HG03460 (cell line): ENCODE results near the gene CALML4.
"Not testable (repeated sequence)": the region's sequence is repeated elsewhere in the genome, so short reads cannot be mapped to it uniquely, and the experiment has no call there.

Experiments used
- ATAC-seq: cut with Tn5 transposase; IDR thresholded peaks from one replicate; pipeline ENCODE4 v1.9.1; 2021; ENCODE audit not compliant: unreplicated experiment

Gene CALML4

GRCh38 chr15:68204776-68205557 lies at the start of gene CALML4:
Gene CALML4 (minus strand): TSS chr15:68205332. CDS start chr15:68205247, 85 bp downstream.
- ATAC-seq: no peak

- no peak for ATAC-seq
These were observed 47.9 kb upstream of the CALML4 start for GRCh38 chr15:68252925-68253534.

GRCh38 chr15:68249058-68249713 lies 44.1 kb upstream of the CALML4 start:
- ATAC-seq: no peak

GRCh38 chr15:68244235-68244634 lies 39.1 kb upstream of the CALML4 start:
- no peak for ATAC-seq

GRCh38 chr15:68241088-68241935 lies 36.2 kb upstream of the CALML4 start:
- no peak for ATAC-seq

GRCh38 chr15:68239025-68239424 lies 33.9 kb upstream of the CALML4 start:
- no peak for ATAC-seq

- no peak for ATAC-seq
These were observed 29.9 kb upstream of the CALML4 start for GRCh38 chr15:68235022-68235421.

- ATAC-seq: not testable (repeated sequence)
These were observed 29.4 kb upstream of the CALML4 start for GRCh38 chr15:68234520-68234919.

GRCh38 chr15:68234060-68234459 lies 28.9 kb upstream of the CALML4 start:
- ATAC-seq: no peak

- ATAC-seq: no peak
These were observed 27.8 kb upstream of the CALML4 start for GRCh38 chr15:68232937-68233336.

- no peak for ATAC-seq
These were observed 27.3 kb upstream of the CALML4 start for GRCh38 chr15:68232449-68232848.

GRCh38 chr15:68231102-68231818 lies 26.1 kb upstream of the CALML4 start:
- no peak for ATAC-seq

- no peak for ATAC-seq
These were observed 25.3 kb upstream of the CALML4 start for GRCh38 chr15:68230157-68231100.

GRCh38 chr15:68229386-68230156 lies 24.4 kb upstream of the CALML4 start, which contains the start of gene CLN6:
Gene CLN6 (minus strand): TSS chr15:68229728. CDS start chr15:68229584, 144 bp downstream.
- ATAC-seq: peak; percentile 66

- ATAC-seq: peak; percentile 10
These were observed 23.8 kb upstream of the CALML4 start for GRCh38 chr15:68228971-68229385.

- no peak for ATAC-seq
These were observed 23.2 kb upstream of the CALML4 start for GRCh38 chr15:68228143-68228970.

GRCh38 chr15:68227643-68228142 lies 22.6 kb upstream of the CALML4 start:
- ATAC-seq: no peak
